ENCODE results near the gene MBD1.
"Not testable (repeated sequence)": the region's sequence is repeated elsewhere in the genome, so short reads cannot be mapped to it uniquely, and the experiment has no call there.

MBD1 gene

GRCh38 chr18:50268022-50268747 lies 13.1 kb downstream of the MBD1 start:
- peak; percentile 82 for DNase-seq

- peak; percentile 86 for DNase-seq
Measured at GRCh38 chr18:50266248-50266704, 15.0 kb downstream of the MBD1 start, which contains the start of gene CFAP53. CFAP53 (minus strand) TSS chr18:50266495; CDS start chr18:50266404, 91 bp downstream.

- no peak for DNase-seq
Measured at GRCh38 chr18:50262977-50263376, 18.3 kb downstream of the MBD1 start.

- DNase-seq: no peak
Measured at GRCh38 chr18:50250935-50251334, 30.4 kb downstream of the MBD1 start.

- no peak for DNase-seq
Measured at GRCh38 chr18:50249576-50249975, 31.7 kb downstream of the MBD1 start.

- DNase-seq: no peak
Measured at GRCh38 chr18:50247561-50247960, 33.8 kb downstream of the MBD1 start.

- DNase-seq: not testable (repeated sequence)
Measured at GRCh38 chr18:50241768-50242167, 39.6 kb downstream of the MBD1 start.

GRCh38 chr18:50240080-50240563 lies 41.2 kb downstream of the MBD1 start:
- DNase-seq: no peak

GRCh38 chr18:50232419-50232818 lies 48.9 kb downstream of the MBD1 start:
- DNase-seq: no peak

- no peak for DNase-seq
Measured at GRCh38 chr18:50231621-50232020, 49.7 kb downstream of the MBD1 start.

GRCh38 chr18:50220249-50220648 lies 61.1 kb downstream of the MBD1 start:
- not testable (repeated sequence) for DNase-seq

Measured in activated naive CD4-positive, alpha-beta T cell treated with Interleukin-2 at 50 U/mL for 16 hours (primary cell).